ENCODE data around the gene KIF20B. TPM values are rescaled to one million over a fixed set of nuclear protein-coding genes. Genes with fewer than 3 reads are reported as not detected.

KIF20B gene
- total RNA-seq, 1 experiment from 2014 or later, result 59.1 TPM

GRCh38 chr10:89653410-89653869 lies 48.0 kb upstream of the KIF20B start:
- H3K23me2 ChIP-seq (ENCODE audit: insufficient read length, low read depth, low read length, poor library complexity, severe bottlenecking), result no peaks in the 10 kb centered on the region
- Mint-ChIP-seq H3K9me3 (peaks cover 20 to 25% of the 10 kb centered on the region in 2 experiments; a peak in 4 of 5 replicates), H3K4me3 (no peak overlapping the region), H3K36me3 (ENCODE audit: insufficient read depth in 1 of 3, low read depth in 3 of 3) (peaks cover 27 to 33% (median 28%) of the 10 kb centered on the region in 3 experiments), H3K27me3 (ENCODE audit: low read depth) (no peaks in the 10 kb centered on the region), H3K4me1 (peaks cover 14 to 34% of the 10 kb centered on the region in 2 experiments), H3K27ac (no peak overlapping the region)
- no peak overlapping the region for H3K9ac ChIP-seq (ENCODE audit: extremely low read depth, insufficient read length, low read length)
- no peaks in the 10 kb centered on the region; the same call in 1 of the 2 replicates for H3K4me1 ChIP-seq (ENCODE audit: insufficient read depth, low read length)
- WGBS (ENCODE audit: extremely low coverage, insufficient read length, low lambda C conversion rate), result no CpG with 5 or more reads among the region's 6 CpGs
- no peak overlapping the region for H2BK5ac ChIP-seq (ENCODE audit: insufficient read length, low read length)
- no peak overlapping the region for H3K27ac ChIP-seq (ENCODE audit: insufficient read length, low read depth, low read length)
- no peaks in the 10 kb centered on the region for H3K79me1 ChIP-seq (ENCODE audit: insufficient read depth, low read depth, low read length, poor library complexity, severe bottlenecking)
- H2BK20ac ChIP-seq (ENCODE audit: low read depth, low read length, poor library complexity, severe bottlenecking), result no peak overlapping the region
- H3K56ac ChIP-seq (ENCODE audit: insufficient read length, low read depth, low read length), result no peak overlapping the region
- no peak overlapping the region for H4K8ac ChIP-seq (replicated peaks; ENCODE audit: insufficient read length, low read depth, low read length)
- no peak for TF ChIP-seq CTCF (conservative IDR thresholded peaks at IDR 0.05)
- H2BK120ac ChIP-seq (ENCODE audit: low read depth, low read length, poor library complexity, severe bottlenecking), result no peak overlapping the region
- no peak overlapping the region for H3K4ac ChIP-seq (ENCODE audit: low read depth, low read length)
- no peak overlapping the region for H4K5ac ChIP-seq (ENCODE audit: insufficient read length, low read depth, low read length)
- no peak overlapping the region for H2AFZ ChIP-seq (ENCODE audit: low read length)
- no peaks in the 10 kb centered on the region for H3K79me2 ChIP-seq (ENCODE audit: insufficient read depth, low read length)
- no peak overlapping the region for H3K14ac ChIP-seq (ENCODE audit: insufficient read depth, low read length)
- no peak overlapping the region for H4K91ac ChIP-seq (ENCODE audit: insufficient read length, low read depth, low read length)
- H3T11ph ChIP-seq (ENCODE audit: low read length), result no peak overlapping the region
- H2AK5ac ChIP-seq (ENCODE audit: insufficient read length, low read length), result no peak overlapping the region
- H3K4me2 ChIP-seq (ENCODE audit: insufficient read depth, insufficient read length, low read length), result no peak overlapping the region
- H3K27me3 ChIP-seq (ENCODE audit: insufficient read depth, low read length), result no peaks in the 10 kb centered on the region; the same call in 1 of the 2 replicates
- H3K18ac ChIP-seq (ENCODE audit: insufficient read length, low read depth, low read length), result no peak overlapping the region
- H2BK15ac ChIP-seq (ENCODE audit: low read depth, low read length), result no peak overlapping the region
- no peak overlapping the region for H2BK12ac ChIP-seq (ENCODE audit: insufficient read length, low read depth, low read length)
- H4K20me1 ChIP-seq (ENCODE audit: control insufficient read depth, insufficient read depth, insufficient read length), result no peaks in the 10 kb centered on the region
- H3K9me3 ChIP-seq (ENCODE audit: control insufficient read depth, low read depth, low read length), result peaks cover 9% of the 10 kb centered on the region
- H3K23ac ChIP-seq (ENCODE audit: insufficient read length, low read depth, low read length), result no peak overlapping the region
- no peak for DNase-seq
